ENCODE measurements around the gene PIGC.

Gene PIGC

GRCh38 chr1:172483448-172483847 lies 39.6 kb upstream of the PIGC start:
- no peak overlapping the region for H3K27ac ChIP-seq
- TF ChIP-seq FOXP2 (optimal IDR thresholded peaks at IDR 0.05; ENCODE audit: control extremely low read depth, extremely low read length, insufficient read depth) (no peak), EZH2 (IDR thresholded peaks at IDR 0.05) (no peak), POLR2AphosphoS5 (IDR thresholded peaks at IDR 0.05; ENCODE audit: borderline replicate concordance, low read depth, low read length) (no peak)
- H3K9me3 ChIP-seq (ENCODE audit: low read depth, low read length): no peaks in the 10 kb centered on the region
- H3K4me3 ChIP-seq: no peak overlapping the region
- DNase-seq (ENCODE audit: low read depth, low spot score): no peak
- no peak overlapping the region for H3K9ac ChIP-seq (ENCODE audit: insufficient read length)
- H3K36me3 ChIP-seq (ENCODE audit: insufficient read depth, low read length): no peaks in the 10 kb centered on the region

- H3K9ac ChIP-seq (ENCODE audit: insufficient read length): no peak overlapping the region
- no peaks in the 10 kb centered on the region for H3K36me3 ChIP-seq (ENCODE audit: insufficient read depth, low read length)
- H3K9me3 ChIP-seq (ENCODE audit: low read depth, low read length): no peaks in the 10 kb centered on the region
- TF ChIP-seq POLR2AphosphoS5 (IDR thresholded peaks at IDR 0.05; ENCODE audit: borderline replicate concordance, low read depth, low read length): no peak
- TF ChIP-seq FOXP2 (optimal IDR thresholded peaks at IDR 0.05; ENCODE audit: control extremely low read depth, extremely low read length, insufficient read depth): no peak
- TF ChIP-seq EZH2 (IDR thresholded peaks at IDR 0.05): no peak
- DNase-seq (ENCODE audit: low read depth, low spot score): no peak
- H3K27ac ChIP-seq: no peak overlapping the region
- no peak overlapping the region for H3K4me3 ChIP-seq
Measured at GRCh38 chr1:172482044-172482443, 38.2 kb upstream of the PIGC start.

- TF ChIP-seq FOXP2 (optimal IDR thresholded peaks at IDR 0.05; ENCODE audit: control extremely low read depth, extremely low read length, insufficient read depth) (no peak), POLR2AphosphoS5 (IDR thresholded peaks at IDR 0.05; ENCODE audit: borderline replicate concordance, low read depth, low read length) (no peak)
- DNase-seq (ENCODE audit: low read depth, low spot score): no peak
- Histone ChIP-seq H3K4me3 (no peak overlapping the region), H3K27ac (no peak overlapping the region), H3K9ac (ENCODE audit: insufficient read length) (no peak overlapping the region), H3K9me3 (ENCODE audit: low read depth, low read length) (no peaks in the 10 kb centered on the region), H3K36me3 (ENCODE audit: insufficient read depth, low read length) (no peaks in the 10 kb centered on the region)
Measured at GRCh38 chr1:172480431-172480830, 36.6 kb upstream of the PIGC start.

- Histone ChIP-seq H3K36me3 (ENCODE audit: insufficient read depth, low read length) (no peaks in the 10 kb centered on the region), H3K4me3 (no peak overlapping the region), H3K9me3 (ENCODE audit: low read depth, low read length) (no peaks in the 10 kb centered on the region), H3K9ac (ENCODE audit: insufficient read length) (no peak overlapping the region), H3K27ac (no peak overlapping the region)
- TF ChIP-seq EZH2 (IDR thresholded peaks at IDR 0.05) (no peak), FOXP2 (optimal IDR thresholded peaks at IDR 0.05; ENCODE audit: control extremely low read depth, extremely low read length, insufficient read depth) (no peak), POLR2AphosphoS5 (IDR thresholded peaks at IDR 0.05; ENCODE audit: borderline replicate concordance, low read depth, low read length) (no peak)
- DNase-seq (ENCODE audit: low read depth, low spot score): no peak
Measured at GRCh38 chr1:172478485-172478884, 34.6 kb upstream of the PIGC start.

GRCh38 chr1:172477741-172478140 lies 33.9 kb upstream of the PIGC start:
- TF ChIP-seq EZH2 (IDR thresholded peaks at IDR 0.05): no peak
- no peak for TF ChIP-seq FOXP2 (optimal IDR thresholded peaks at IDR 0.05; ENCODE audit: control extremely low read depth, extremely low read length, insufficient read depth)
- TF ChIP-seq POLR2AphosphoS5 (IDR thresholded peaks at IDR 0.05; ENCODE audit: borderline replicate concordance, low read depth, low read length): no peak
- Histone ChIP-seq H3K4me3 (no peak overlapping the region), H3K36me3 (ENCODE audit: insufficient read depth, low read length) (no peaks in the 10 kb centered on the region), H3K27ac (no peak overlapping the region), H3K9ac (ENCODE audit: insufficient read length) (no peak overlapping the region), H3K9me3 (ENCODE audit: low read depth, low read length) (no peaks in the 10 kb centered on the region)
- no peak for DNase-seq (ENCODE audit: low read depth, low spot score)

GRCh38 chr1:172477216-172477615 lies 33.3 kb upstream of the PIGC start:
- Histone ChIP-seq H3K36me3 (ENCODE audit: insufficient read depth, low read length) (no peaks in the 10 kb centered on the region), H3K27ac (no peak overlapping the region), H3K9me3 (ENCODE audit: low read depth, low read length) (no peaks in the 10 kb centered on the region), H3K9ac (ENCODE audit: insufficient read length) (no peak overlapping the region), H3K4me3 (no peak overlapping the region)
- no peak for TF ChIP-seq FOXP2 (optimal IDR thresholded peaks at IDR 0.05; ENCODE audit: control extremely low read depth, extremely low read length, insufficient read depth)
- no peak for TF ChIP-seq EZH2 (IDR thresholded peaks at IDR 0.05)
- TF ChIP-seq POLR2AphosphoS5 (IDR thresholded peaks at IDR 0.05; ENCODE audit: borderline replicate concordance, low read depth, low read length): no peak
- no peak for DNase-seq (ENCODE audit: low read depth, low spot score)

- no peak for DNase-seq (ENCODE audit: low read depth, low spot score)
Measured at GRCh38 chr1:172476218-172476811, 32.4 kb upstream of the PIGC start.

GRCh38 chr1:172473842-172474241 lies 30.0 kb upstream of the PIGC start:
- H3K9ac ChIP-seq (ENCODE audit: insufficient read length): no peak overlapping the region
- no peaks in the 10 kb centered on the region for H3K36me3 ChIP-seq (ENCODE audit: insufficient read depth, low read length)
- no peak overlapping the region for H3K4me3 ChIP-seq
- no peak overlapping the region for H3K27ac ChIP-seq
- no peaks in the 10 kb centered on the region for H3K9me3 ChIP-seq (ENCODE audit: low read depth, low read length)
- no peak for DNase-seq (ENCODE audit: low read depth, low spot score)
- TF ChIP-seq POLR2AphosphoS5 (IDR thresholded peaks at IDR 0.05; ENCODE audit: borderline replicate concordance, low read depth, low read length) (no peak), FOXP2 (optimal IDR thresholded peaks at IDR 0.05; ENCODE audit: control extremely low read depth, extremely low read length, insufficient read depth) (no peak), EZH2 (IDR thresholded peaks at IDR 0.05) (no peak)

More at GRCh38 chr1:172476218-172476811, 32.4 kb upstream of the PIGC start:
- TF ChIP-seq FOXP2 (optimal IDR thresholded peaks at IDR 0.05; ENCODE audit: control extremely low read depth, extremely low read length, insufficient read depth) (no peak), EZH2 (IDR thresholded peaks at IDR 0.05) (no peak), POLR2AphosphoS5 (IDR thresholded peaks at IDR 0.05; ENCODE audit: borderline replicate concordance, low read depth, low read length) (no peak)
- no peak overlapping the region for H3K27ac ChIP-seq
- no peaks in the 10 kb centered on the region for H3K36me3 ChIP-seq (ENCODE audit: insufficient read depth, low read length)
- H3K9ac ChIP-seq (ENCODE audit: insufficient read length): no peak overlapping the region
- no peak overlapping the region for H3K4me3 ChIP-seq
- H3K9me3 ChIP-seq (ENCODE audit: low read depth, low read length): no peaks in the 10 kb centered on the region

GRCh38 chr1:172473302-172473701 lies 29.4 kb upstream of the PIGC start:
- no peak overlapping the region for H3K9ac ChIP-seq (ENCODE audit: insufficient read length)
- H3K4me3 ChIP-seq: no peak overlapping the region
- no peak for DNase-seq (ENCODE audit: low read depth, low spot score)
- no peaks in the 10 kb centered on the region for H3K9me3 ChIP-seq (ENCODE audit: low read depth, low read length)
- H3K36me3 ChIP-seq (ENCODE audit: insufficient read depth, low read length): no peaks in the 10 kb centered on the region
- TF ChIP-seq EZH2 (IDR thresholded peaks at IDR 0.05) (no peak), FOXP2 (optimal IDR thresholded peaks at IDR 0.05; ENCODE audit: control extremely low read depth, extremely low read length, insufficient read depth) (no peak), POLR2AphosphoS5 (IDR thresholded peaks at IDR 0.05; ENCODE audit: borderline replicate concordance, low read depth, low read length) (no peak)
- no peak overlapping the region for H3K27ac ChIP-seq
